Measurements from ENCODE around the gene EYS. TPM values are rescaled to one million over a fixed set of nuclear protein-coding genes. Genes with fewer than 3 reads are reported as not detected.

The EYS gene
- total RNA-seq, 3 donors from 2014 or later = 1.3 to 2.9 TPM; not detected in 1

GRCh38 chr6:64054861-64055260 is 1652.2 kb downstream of the EYS start:
- no peaks in the 10 kb centered on the region for H3K4me1 ChIP-seq
- intact Hi-C loops (cut with DNase I; ENCODE audit: low total_unique reads) = no loop called here
- no peaks in the 10 kb centered on the region for H3K36me3 ChIP-seq
- no peaks in the 10 kb centered on the region for H3K9me3 ChIP-seq
- TF ChIP-seq POLR2A (IDR thresholded peaks at IDR 0.05) = no peak
- TF ChIP-seq POLR2AphosphoS5 (IDR thresholded peaks at IDR 0.05) = no peak
- TF ChIP-seq CTCF (IDR thresholded peaks at IDR 0.05) = no peak
- no peak for DNase-seq (ENCODE audit: low spot score in 2 of 2)
- H3K27ac ChIP-seq = no peak overlapping the region
- H3K27me3 ChIP-seq = no peaks in the 10 kb centered on the region
- H3K4me3 ChIP-seq = no peak overlapping the region

GRCh38 chr6:64050590-64050989 is 1656.4 kb downstream of the EYS start:
- no peaks in the 10 kb centered on the region for H3K9me3 ChIP-seq
- H3K4me3 ChIP-seq = no peak overlapping the region
- no peak for TF ChIP-seq POLR2AphosphoS5 (IDR thresholded peaks at IDR 0.05)
- no peak for TF ChIP-seq CTCF (IDR thresholded peaks at IDR 0.05)
- no peak for TF ChIP-seq POLR2A (IDR thresholded peaks at IDR 0.05)
- no peaks in the 10 kb centered on the region for H3K27me3 ChIP-seq
- H3K27ac ChIP-seq = no peak overlapping the region
- no peaks in the 10 kb centered on the region for H3K4me1 ChIP-seq
- intact Hi-C loops (cut with DNase I; ENCODE audit: low total_unique reads) = no loop called here
- H3K36me3 ChIP-seq = no peaks in the 10 kb centered on the region
- no peak for DNase-seq (ENCODE audit: low spot score in 2 of 2)

- H3K36me3 ChIP-seq = no peaks in the 10 kb centered on the region
- TF ChIP-seq POLR2AphosphoS5 (IDR thresholded peaks at IDR 0.05) (no peak), POLR2A (IDR thresholded peaks at IDR 0.05) (no peak), CTCF (IDR thresholded peaks at IDR 0.05) (no peak)
- no peaks in the 10 kb centered on the region for H3K4me1 ChIP-seq
- H3K27me3 ChIP-seq = no peaks in the 10 kb centered on the region
- DNase-seq (ENCODE audit: low spot score in 2 of 2) = no peak
- intact Hi-C loops (cut with DNase I; ENCODE audit: low total_unique reads) = no loop called here
- H3K4me3 ChIP-seq = no peak overlapping the region
- H3K9me3 ChIP-seq = no peaks in the 10 kb centered on the region
- no peak overlapping the region for H3K27ac ChIP-seq
Measured at GRCh38 chr6:64049736-64050135, 1657.3 kb downstream of the EYS start.

- no peaks in the 10 kb centered on the region for H3K27me3 ChIP-seq
- DNase-seq (ENCODE audit: low spot score in 2 of 2) = no peak
- no peaks in the 10 kb centered on the region for H3K9me3 ChIP-seq
- H3K4me3 ChIP-seq = no peak overlapping the region
- H3K36me3 ChIP-seq = no peaks in the 10 kb centered on the region
- intact Hi-C loops (cut with DNase I; ENCODE audit: low total_unique reads) = no loop called here
- no peak overlapping the region for H3K27ac ChIP-seq
- H3K4me1 ChIP-seq = no peaks in the 10 kb centered on the region
- TF ChIP-seq POLR2AphosphoS5 (IDR thresholded peaks at IDR 0.05) (no peak), POLR2A (IDR thresholded peaks at IDR 0.05) (no peak), CTCF (IDR thresholded peaks at IDR 0.05) (no peak)
Measured at GRCh38 chr6:64046746-64047208, 1660.2 kb downstream of the EYS start.

- Histone ChIP-seq H3K27ac (no peak overlapping the region), H3K36me3 (no peaks in the 10 kb centered on the region), H3K27me3 (no peaks in the 10 kb centered on the region), H3K4me1 (no peaks in the 10 kb centered on the region), H3K9me3 (no peaks in the 10 kb centered on the region), H3K4me3 (no peak overlapping the region)
- intact Hi-C loops (cut with DNase I; ENCODE audit: low total_unique reads) = no loop called here
- no peak for DNase-seq (ENCODE audit: low spot score in 2 of 2)
- no peak for TF ChIP-seq POLR2AphosphoS5 (IDR thresholded peaks at IDR 0.05)
- TF ChIP-seq CTCF (IDR thresholded peaks at IDR 0.05) = no peak
- TF ChIP-seq POLR2A (IDR thresholded peaks at IDR 0.05) = no peak
Measured at GRCh38 chr6:64041373-64041772, 1665.7 kb downstream of the EYS start.

Data from breast epithelium (tissue), 4 donors.